ENCODE results near the gene CSF2RB. TPM values are rescaled to one million over a fixed set of nuclear protein-coding genes. Genes with fewer than 3 reads are reported as not detected.

The CSF2RB gene
- total RNA-seq, 1 experiment from 2014 or later = not detected

DNA sequence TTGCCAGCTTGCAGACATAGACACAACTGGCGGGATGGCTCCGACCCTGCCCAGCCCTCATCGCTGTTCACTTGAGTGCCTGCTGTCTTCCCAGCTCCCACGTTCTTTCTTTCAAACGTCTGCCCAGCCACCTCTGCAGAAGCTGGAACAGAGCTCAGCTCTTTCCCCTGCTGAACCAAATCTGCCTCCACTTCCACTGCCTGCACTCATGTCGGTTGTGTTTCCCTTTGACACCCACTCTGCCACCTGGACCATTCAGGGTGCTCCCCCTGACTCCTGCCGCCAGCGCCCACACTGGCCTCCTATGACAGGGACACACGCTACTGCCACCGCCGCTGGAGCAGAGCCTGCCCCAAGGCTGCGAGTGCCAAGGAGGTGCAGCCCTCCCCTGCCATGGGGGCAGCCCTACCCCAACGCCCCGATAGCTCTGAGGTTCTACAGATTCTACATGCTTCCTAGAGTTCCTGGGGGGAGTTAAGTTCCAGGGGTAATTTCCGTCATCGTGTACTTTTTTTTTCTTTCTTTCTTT is 67.9 kb downstream of the CSF2RB start:
- Histone ChIP-seq H3K4me1 (ENCODE audit: insufficient read depth, low read length) (no peaks in the 10 kb centered on the region), H4K5ac (ENCODE audit: insufficient read length, low read depth, low read length) (no peak overlapping the region), H2BK15ac (ENCODE audit: low read depth, low read length) (no peak overlapping the region), H3K23ac (ENCODE audit: insufficient read length, low read depth, low read length) (no peak overlapping the region), H3K23me2 (ENCODE audit: insufficient read length, low read depth, low read length, poor library complexity, severe bottlenecking) (peaks cover 3% of the 10 kb centered on the region), H3T11ph (ENCODE audit: low read length) (no peak overlapping the region), H3K9me3 (ENCODE audit: control insufficient read depth, low read depth, low read length) (peaks cover 7% of the 10 kb centered on the region), H2AFZ (ENCODE audit: low read length) (no peak overlapping the region), H3K14ac (ENCODE audit: insufficient read depth, low read length) (no peak overlapping the region), H2BK5ac (ENCODE audit: insufficient read length, low read length) (no peak overlapping the region), H2AK5ac (ENCODE audit: insufficient read length, low read length) (no peak overlapping the region), H3K4ac (ENCODE audit: low read depth, low read length) (no peak overlapping the region), H4K8ac (replicated peaks; ENCODE audit: insufficient read length, low read depth, low read length) (no peak overlapping the region), H3K4me2 (ENCODE audit: insufficient read depth, insufficient read length, low read length) (no peak overlapping the region), H2BK12ac (ENCODE audit: insufficient read length, low read depth, low read length) (no peak overlapping the region), H2BK120ac (ENCODE audit: low read depth, low read length, poor library complexity, severe bottlenecking) (no peak overlapping the region), H2BK20ac (ENCODE audit: low read depth, low read length, poor library complexity, severe bottlenecking) (no peak overlapping the region), H3K27me3 (ENCODE audit: insufficient read depth, low read length) (no peaks in the 10 kb centered on the region), H3K9ac (ENCODE audit: extremely low read depth, insufficient read length, low read length) (no peak overlapping the region), H3K79me2 (ENCODE audit: insufficient read depth, low read length) (no peaks in the 10 kb centered on the region), H3K79me1 (ENCODE audit: insufficient read depth, low read depth, low read length, poor library complexity, severe bottlenecking) (no peaks in the 10 kb centered on the region), H4K91ac (ENCODE audit: insufficient read length, low read depth, low read length) (no peak overlapping the region), H3K18ac (ENCODE audit: insufficient read length, low read depth, low read length) (no peak overlapping the region), H3K56ac (ENCODE audit: insufficient read length, low read depth, low read length) (no peak overlapping the region), H4K20me1 (ENCODE audit: control insufficient read depth, insufficient read depth, insufficient read length) (no peaks in the 10 kb centered on the region), H3K27ac (ENCODE audit: insufficient read length, low read depth, low read length) (no peak overlapping the region)
- WGBS (ENCODE audit: extremely low coverage, insufficient read length, low lambda C conversion rate) = no CpG with 5 or more reads among the region's 16 CpGs
- peaks cover 13 to 15% of the 10 kb centered on the region in 2 experiments for H3K9me3 Mint-ChIP-seq
- TF ChIP-seq, protein P1, sequence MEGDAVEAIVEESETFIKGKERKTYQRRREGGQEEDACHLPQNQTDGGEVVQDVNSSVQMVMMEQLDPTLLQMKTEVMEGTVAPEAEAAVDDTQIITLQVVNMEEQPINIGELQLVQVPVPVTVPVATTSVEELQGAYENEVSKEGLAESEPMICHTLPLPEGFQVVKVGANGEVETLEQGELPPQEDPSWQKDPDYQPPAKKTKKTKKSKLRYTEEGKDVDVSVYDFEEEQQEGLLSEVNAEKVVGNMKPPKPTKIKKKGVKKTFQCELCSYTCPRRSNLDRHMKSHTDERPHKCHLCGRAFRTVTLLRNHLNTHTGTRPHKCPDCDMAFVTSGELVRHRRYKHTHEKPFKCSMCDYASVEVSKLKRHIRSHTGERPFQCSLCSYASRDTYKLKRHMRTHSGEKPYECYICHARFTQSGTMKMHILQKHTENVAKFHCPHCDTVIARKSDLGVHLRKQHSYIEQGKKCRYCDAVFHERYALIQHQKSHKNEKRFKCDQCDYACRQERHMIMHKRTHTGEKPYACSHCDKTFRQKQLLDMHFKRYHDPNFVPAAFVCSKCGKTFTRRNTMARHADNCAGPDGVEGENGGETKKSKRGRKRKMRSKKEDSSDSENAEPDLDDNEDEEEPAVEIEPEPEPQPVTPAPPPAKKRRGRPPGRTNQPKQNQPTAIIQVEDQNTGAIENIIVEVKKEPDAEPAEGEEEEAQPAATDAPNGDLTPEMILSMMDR (conservative IDR thresholded peaks at IDR 0.05) = no peak
- no peak overlapping the region for H3K4me3 Mint-ChIP-seq
- DNase-seq = no peak
- H3K36me3 Mint-ChIP-seq (ENCODE audit: insufficient read depth in 1 of 3, low read depth in 3 of 3) = peaks cover 4 to 6% (median 4%) of the 10 kb centered on the region in 3 experiments; a peak in 4 of 7 replicates
- H3K27ac Mint-ChIP-seq = no peak overlapping the region; a peak in 1 of 7 replicates
- peaks cover 5 to 13% of the 10 kb centered on the region in 2 experiments; a peak in 3 of 4 replicates for H3K4me1 Mint-ChIP-seq
- peaks cover 58% of the 10 kb centered on the region for H3K27me3 Mint-ChIP-seq (ENCODE audit: low read depth)
